ENCODE data around the gene SLC6A17. TPM values are rescaled to one million over a fixed set of nuclear protein-coding genes. Genes with fewer than 3 reads are reported as not detected.

The SLC6A17 gene
- total RNA-seq, 1 donor from 2014 or later = 1.6 TPM

GRCh38 chr1:110114784-110115183 lies 35.5 kb upstream of the SLC6A17 start:
- no peaks in the 10 kb centered on the region for H3K36me3 Mint-ChIP-seq (ENCODE audit: low read depth)
- H3K4me1 Mint-ChIP-seq (ENCODE audit: low read depth) = peaks cover 4% of the 10 kb centered on the region
- no peak overlapping the region for H3K27ac Mint-ChIP-seq (ENCODE audit: unreplicated experiment)
- peaks cover 8% of the 10 kb centered on the region for H3K27me3 Mint-ChIP-seq (ENCODE audit: low read depth)
- no peak overlapping the region for H3K4me3 Mint-ChIP-seq (ENCODE audit: unreplicated experiment)
- H3K9me3 Mint-ChIP-seq (ENCODE audit: low read depth) = no peaks in the 10 kb centered on the region
- TF ChIP-seq, protein P1, sequence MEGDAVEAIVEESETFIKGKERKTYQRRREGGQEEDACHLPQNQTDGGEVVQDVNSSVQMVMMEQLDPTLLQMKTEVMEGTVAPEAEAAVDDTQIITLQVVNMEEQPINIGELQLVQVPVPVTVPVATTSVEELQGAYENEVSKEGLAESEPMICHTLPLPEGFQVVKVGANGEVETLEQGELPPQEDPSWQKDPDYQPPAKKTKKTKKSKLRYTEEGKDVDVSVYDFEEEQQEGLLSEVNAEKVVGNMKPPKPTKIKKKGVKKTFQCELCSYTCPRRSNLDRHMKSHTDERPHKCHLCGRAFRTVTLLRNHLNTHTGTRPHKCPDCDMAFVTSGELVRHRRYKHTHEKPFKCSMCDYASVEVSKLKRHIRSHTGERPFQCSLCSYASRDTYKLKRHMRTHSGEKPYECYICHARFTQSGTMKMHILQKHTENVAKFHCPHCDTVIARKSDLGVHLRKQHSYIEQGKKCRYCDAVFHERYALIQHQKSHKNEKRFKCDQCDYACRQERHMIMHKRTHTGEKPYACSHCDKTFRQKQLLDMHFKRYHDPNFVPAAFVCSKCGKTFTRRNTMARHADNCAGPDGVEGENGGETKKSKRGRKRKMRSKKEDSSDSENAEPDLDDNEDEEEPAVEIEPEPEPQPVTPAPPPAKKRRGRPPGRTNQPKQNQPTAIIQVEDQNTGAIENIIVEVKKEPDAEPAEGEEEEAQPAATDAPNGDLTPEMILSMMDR (IDR thresholded peaks at IDR 0.05) = no peak
- DNase-seq (ENCODE audit: low spot score) = peak; percentile 25

GRCh38 chr1:110118636-110119396 lies 31.5 kb upstream of the SLC6A17 start:
- no peak overlapping the region for H3K27ac Mint-ChIP-seq (ENCODE audit: unreplicated experiment)

DNA sequence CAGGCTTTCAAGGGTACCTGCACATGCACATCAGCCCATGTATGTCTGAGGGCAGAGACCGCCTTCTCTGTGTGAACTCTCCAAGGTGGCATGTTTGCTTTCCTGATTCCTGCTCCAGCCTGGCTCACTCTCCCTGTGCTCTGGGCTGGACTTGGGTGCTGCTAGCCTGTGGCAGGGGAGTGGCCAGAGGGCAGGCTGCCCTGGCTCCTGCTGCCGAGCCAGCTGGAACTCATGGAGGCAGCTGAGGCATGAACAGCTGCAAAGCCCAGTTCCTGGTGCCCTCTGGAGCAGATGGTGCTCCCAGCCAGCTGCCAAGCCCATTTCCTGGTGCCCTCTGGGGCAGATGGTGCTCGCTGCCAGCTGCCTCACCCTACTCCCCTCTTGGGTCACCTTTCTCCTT lies 30.5 kb upstream of the SLC6A17 start:
- TF ChIP-seq, protein P1 (IDR thresholded peaks at IDR 0.05) = no peak
- H3K9me3 Mint-ChIP-seq (ENCODE audit: low read depth) = peaks cover 10% of the 10 kb centered on the region
- no peak overlapping the region for H3K27ac Mint-ChIP-seq (ENCODE audit: unreplicated experiment)
- H3K36me3 Mint-ChIP-seq (ENCODE audit: low read depth) = no peaks in the 10 kb centered on the region
- peaks cover 6% of the 10 kb centered on the region for H3K27me3 Mint-ChIP-seq (ENCODE audit: low read depth)
- no peak for DNase-seq (ENCODE audit: low spot score)
- H3K4me1 Mint-ChIP-seq (ENCODE audit: low read depth) = peaks cover 9% of the 10 kb centered on the region
- H3K4me3 Mint-ChIP-seq (ENCODE audit: unreplicated experiment) = no peak overlapping the region

More at GRCh38 chr1:110118636-110119396, 31.5 kb upstream of the SLC6A17 start:
- TF ChIP-seq, protein P1 (IDR thresholded peaks at IDR 0.05) = no peak
- no peak for DNase-seq (ENCODE audit: low spot score)
- Mint-ChIP-seq H3K36me3 (ENCODE audit: low read depth) (no peaks in the 10 kb centered on the region), H3K9me3 (ENCODE audit: low read depth) (peaks cover 5% of the 10 kb centered on the region), H3K4me1 (ENCODE audit: low read depth) (peaks cover 9% of the 10 kb centered on the region), H3K27me3 (ENCODE audit: low read depth) (peaks cover 8% of the 10 kb centered on the region), H3K4me3 (ENCODE audit: unreplicated experiment) (no peak overlapping the region)

- H3K9me3 Mint-ChIP-seq (ENCODE audit: low read depth) = peaks cover 13% of the 10 kb centered on the region
These were observed 29.2 kb upstream of the SLC6A17 start for GRCh38 chr1:110120960-110121561.

GRCh38 chr1:110123224-110123623 lies 27.1 kb upstream of the SLC6A17 start:
- Mint-ChIP-seq H3K27me3 (ENCODE audit: low read depth) (peaks cover 4% of the 10 kb centered on the region), H3K4me3 (ENCODE audit: unreplicated experiment) (no peak overlapping the region), H3K27ac (ENCODE audit: unreplicated experiment) (no peak overlapping the region), H3K4me1 (ENCODE audit: low read depth) (peaks cover 9% of the 10 kb centered on the region), H3K9me3 (ENCODE audit: low read depth) (peaks cover 13% of the 10 kb centered on the region), H3K36me3 (ENCODE audit: low read depth) (no peaks in the 10 kb centered on the region)
- TF ChIP-seq, protein P1 (IDR thresholded peaks at IDR 0.05) = no peak
- DNase-seq (ENCODE audit: low spot score) = no peak

More at GRCh38 chr1:110120960-110121561, 29.2 kb upstream of the SLC6A17 start:
- Mint-ChIP-seq H3K4me1 (ENCODE audit: low read depth) (peaks cover 9% of the 10 kb centered on the region), H3K36me3 (ENCODE audit: low read depth) (no peaks in the 10 kb centered on the region), H3K4me3 (ENCODE audit: unreplicated experiment) (no peak overlapping the region), H3K27ac (ENCODE audit: unreplicated experiment) (no peak overlapping the region), H3K27me3 (ENCODE audit: low read depth) (no peaks in the 10 kb centered on the region)
- DNase-seq (ENCODE audit: low spot score) = no peak
- TF ChIP-seq, protein P1 (IDR thresholded peaks at IDR 0.05) = no peak

Measured in chondrocyte (in vitro differentiated cells).